Peyer's patch (tissue), 4 donors: ENCODE measurements around the gene COQ10B. TPM values are rescaled to one million over a fixed set of nuclear protein-coding genes. Genes with fewer than 3 reads are reported as not detected.
"Not testable (repeated sequence)": the region's sequence is repeated elsewhere in the genome, so short reads cannot be mapped to it uniquely, and the experiment has no call there.

Experiments
- DNase-seq, 3 donors: peaks; one replicate each; pipeline ENCODE4 v3.0.0-alpha.2; 2017 to 2019
- H3K27ac ChIP-seq, 4 donors: fragments of 200-600 bp; sonication (generic); one replicate each; pipeline ENCODE4 v1.5.1; 2016 to 2019
- H3K27me3 ChIP-seq, 2 donors: fragments of 200-600 bp; sonication (generic); one replicate each; pipeline ENCODE4 v1.5.1; 2019
- H3K36me3 ChIP-seq, 3 donors: fragments of 200-600 bp; sonication (generic); one replicate each; pipeline ENCODE4 v1.5.1; 2016 to 2019
- H3K4me1 ChIP-seq, 4 donors: fragments of 200-600 bp; sonication (generic); one replicate each; pipeline ENCODE4 v1.5.1; 2016 to 2019
- H3K4me3 ChIP-seq, 4 donors: fragments of 200-600 bp; sonication (generic); 1 replicate in 3 of 4; 2 replicates in 1 of 4; pipeline ENCODE4 v1.5.1; 2016 to 2019; ENCODE audit warnings: mild to moderate bottlenecking in 1 of 4
- H3K9me3 ChIP-seq, 4 donors: fragments of 200-600 bp; sonication (generic); one replicate each; pipeline ENCODE4 v1.5.1; 2016 to 2019; ENCODE audit warnings: mild to moderate bottlenecking in 1 of 4
- CTCF ChIP-seq, 6 experiments: fragments of 450-650 bp in 4 of 6; fragments of 200-600 bp in 2 of 6; sonication (generic) in 1 of 6; IDR thresholded peaks; one replicate each; pipeline ENCODE4 v1.5.1; 2017 to 2019; ENCODE audit warnings: antibody characterized with exemption in 6 of 6, mild to moderate bottlenecking in 3 of 6, moderate library complexity in 1 of 6
- POLR2A ChIP-seq, 2 donors: fragments of 450-650 bp; IDR thresholded peaks; one replicate each; pipeline ENCODE4 v1.5.1; 2017; ENCODE audit warnings: antibody characterized with exemption in 2 of 2, mild to moderate bottlenecking in 2 of 2, moderate library complexity in 2 of 2
- total RNA-seq, 4 donors: library from RNA; depleted of rRNA; stranded (reverse); fragments of >200 nt; gene quantifications; one replicate each; pipeline ENCODE4 v1.1.0, GENCODE V29; 2016

COQ10B gene
- total RNA-seq, 4 donors from 2014 or later, result 14.4 to 30.3 (median 22.3) TPM

- Histone ChIP-seq H3K4me1 (peaks cover 0 to 16% (median 0%) of the 10 kb centered on the region in 4 donors), H3K27me3 (no peaks in the 10 kb centered on the region), H3K9me3 (no peaks in the 10 kb centered on the region), H3K27ac (no peak overlapping the region), H3K36me3 (peaks cover 0 to 93% (median 0%) of the 10 kb centered on the region in 3 donors), H3K4me3 (no peak overlapping the region)
- TF ChIP-seq CTCF (IDR thresholded peaks at IDR 0.05) (no peak), POLR2A (IDR thresholded peaks at IDR 0.05) (no peak)
- no peak for DNase-seq
These were observed 10.8 kb downstream of the COQ10B start for GRCh38 chr2:197464175-197464574.

GRCh38 chr2:197472166-197472565 lies 18.8 kb downstream of the COQ10B start:
- Histone ChIP-seq H3K9me3 (no peaks in the 10 kb centered on the region), H3K4me1 (no peaks in the 10 kb centered on the region), H3K4me3 (no peak overlapping the region), H3K27me3 (no peaks in the 10 kb centered on the region), H3K36me3 (peaks cover 0 to 95% (median 0%) of the 10 kb centered on the region in 3 donors), H3K27ac (no peak overlapping the region)
- no peak for TF ChIP-seq CTCF (IDR thresholded peaks at IDR 0.05)
- TF ChIP-seq POLR2A (IDR thresholded peaks at IDR 0.05), result no peak
- DNase-seq, result no peak

- Histone ChIP-seq H3K36me3 (peaks cover 0 to 68% (median 0%) of the 10 kb centered on the region in 3 donors), H3K9me3 (peaks cover 0 to 9% (median 2%) of the 10 kb centered on the region in 4 donors), H3K4me3 (no peak overlapping the region), H3K4me1 (no peaks in the 10 kb centered on the region), H3K27me3 (no peaks in the 10 kb centered on the region), H3K27ac (no peak overlapping the region)
- TF ChIP-seq CTCF (IDR thresholded peaks at IDR 0.05) (no peak), POLR2A (IDR thresholded peaks at IDR 0.05) (no peak)
- DNase-seq, result no peak
These were observed 24.4 kb downstream of the COQ10B start for GRCh38 chr2:197477797-197478196.

GRCh38 chr2:197480165-197481036 lies 27.0 kb downstream of the COQ10B start:
- Histone ChIP-seq H3K27ac (no peak overlapping the region), H3K36me3 (peaks cover 0 to 63% (median 0%) of the 10 kb centered on the region in 3 donors), H3K9me3 (peaks cover 0 to 20% (median 4%) of the 10 kb centered on the region in 4 donors), H3K4me1 (no peaks in the 10 kb centered on the region), H3K27me3 (no peaks in the 10 kb centered on the region), H3K4me3 (no peak overlapping the region)
- DNase-seq, result no peak
- TF ChIP-seq POLR2A (IDR thresholded peaks at IDR 0.05), result no peak
- TF ChIP-seq CTCF (IDR thresholded peaks at IDR 0.05), result no peak

GRCh38 chr2:197484248-197484647 lies 30.9 kb downstream of the COQ10B start:
- H3K4me3 ChIP-seq, H3K27ac ChIP-seq, H3K27me3 ChIP-seq, DNase-seq, H3K4me1 ChIP-seq: not testable (repeated sequence)
- Histone ChIP-seq H3K36me3 (peaks cover 0 to 62% (median 0%) of the 10 kb centered on the region in 3 donors), H3K9me3 (peaks cover 0 to 20% (median 4%) of the 10 kb centered on the region in 4 donors)

GRCh38 chr2:197486175-197486574 lies 32.8 kb downstream of the COQ10B start:
- H3K27ac ChIP-seq, result no peak overlapping the region
- H3K36me3 ChIP-seq, result peaks cover 0 to 81% (median 0%) of the 10 kb centered on the region in 3 donors
- TF ChIP-seq CTCF (IDR thresholded peaks at IDR 0.05), result no peak
- TF ChIP-seq POLR2A (IDR thresholded peaks at IDR 0.05), result no peak
- H3K27me3 ChIP-seq, result no peaks in the 10 kb centered on the region
- H3K4me1 ChIP-seq, result no peaks in the 10 kb centered on the region
- H3K9me3 ChIP-seq, result peaks cover 0 to 20% (median 4%) of the 10 kb centered on the region in 4 donors
- no peak overlapping the region for H3K4me3 ChIP-seq
- no peak for DNase-seq
